Adrenal gland (tissue), 5 donors: ENCODE measurements around the gene SYNM.

Experiments used
- POLR2A ChIP-seq, 2 donors: fragments of 450-650 bp; IDR thresholded peaks; one replicate each; pipeline ENCODE4 v1.6.1; 2017; ENCODE audit warnings: antibody characterized with exemption in 2 of 2, mild to moderate bottlenecking in 2 of 2, moderate library complexity in 1 of 2
- TF ChIP-seq, protein P1 (sequence below), 6 experiments: fragments of 450-650 bp in 4 of 6; fragments of 200-600 bp in 2 of 6; sonication (generic) in 1 of 6; IDR thresholded peaks; 1 replicate in 5 of 6; 2 replicates in 1 of 6; pipeline versions ENCODE4 v1.5.1 to v1.8.0; 2016 to 2021; ENCODE audit warnings: antibody characterized with exemption in 6 of 6, mild to moderate bottlenecking in 2 of 6, moderate library complexity in 1 of 6
- donor health status: DM: no; HTN: no; CAD: no.

GRCh38 chr15:99121691-99122410 lies 17.0 kb downstream of the SYNM start:
- TF ChIP-seq, protein P1, sequence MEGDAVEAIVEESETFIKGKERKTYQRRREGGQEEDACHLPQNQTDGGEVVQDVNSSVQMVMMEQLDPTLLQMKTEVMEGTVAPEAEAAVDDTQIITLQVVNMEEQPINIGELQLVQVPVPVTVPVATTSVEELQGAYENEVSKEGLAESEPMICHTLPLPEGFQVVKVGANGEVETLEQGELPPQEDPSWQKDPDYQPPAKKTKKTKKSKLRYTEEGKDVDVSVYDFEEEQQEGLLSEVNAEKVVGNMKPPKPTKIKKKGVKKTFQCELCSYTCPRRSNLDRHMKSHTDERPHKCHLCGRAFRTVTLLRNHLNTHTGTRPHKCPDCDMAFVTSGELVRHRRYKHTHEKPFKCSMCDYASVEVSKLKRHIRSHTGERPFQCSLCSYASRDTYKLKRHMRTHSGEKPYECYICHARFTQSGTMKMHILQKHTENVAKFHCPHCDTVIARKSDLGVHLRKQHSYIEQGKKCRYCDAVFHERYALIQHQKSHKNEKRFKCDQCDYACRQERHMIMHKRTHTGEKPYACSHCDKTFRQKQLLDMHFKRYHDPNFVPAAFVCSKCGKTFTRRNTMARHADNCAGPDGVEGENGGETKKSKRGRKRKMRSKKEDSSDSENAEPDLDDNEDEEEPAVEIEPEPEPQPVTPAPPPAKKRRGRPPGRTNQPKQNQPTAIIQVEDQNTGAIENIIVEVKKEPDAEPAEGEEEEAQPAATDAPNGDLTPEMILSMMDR (IDR thresholded peaks at IDR 0.05): no peak
- no peak for TF ChIP-seq POLR2A (IDR thresholded peaks at IDR 0.05)
